Measurements from ENCODE around the gene ATP11A.
"Not testable (repeated sequence)": the region's sequence is repeated elsewhere in the genome, so short reads cannot be mapped to it uniquely, and the experiment has no call there.

ATP11A gene

DNA sequence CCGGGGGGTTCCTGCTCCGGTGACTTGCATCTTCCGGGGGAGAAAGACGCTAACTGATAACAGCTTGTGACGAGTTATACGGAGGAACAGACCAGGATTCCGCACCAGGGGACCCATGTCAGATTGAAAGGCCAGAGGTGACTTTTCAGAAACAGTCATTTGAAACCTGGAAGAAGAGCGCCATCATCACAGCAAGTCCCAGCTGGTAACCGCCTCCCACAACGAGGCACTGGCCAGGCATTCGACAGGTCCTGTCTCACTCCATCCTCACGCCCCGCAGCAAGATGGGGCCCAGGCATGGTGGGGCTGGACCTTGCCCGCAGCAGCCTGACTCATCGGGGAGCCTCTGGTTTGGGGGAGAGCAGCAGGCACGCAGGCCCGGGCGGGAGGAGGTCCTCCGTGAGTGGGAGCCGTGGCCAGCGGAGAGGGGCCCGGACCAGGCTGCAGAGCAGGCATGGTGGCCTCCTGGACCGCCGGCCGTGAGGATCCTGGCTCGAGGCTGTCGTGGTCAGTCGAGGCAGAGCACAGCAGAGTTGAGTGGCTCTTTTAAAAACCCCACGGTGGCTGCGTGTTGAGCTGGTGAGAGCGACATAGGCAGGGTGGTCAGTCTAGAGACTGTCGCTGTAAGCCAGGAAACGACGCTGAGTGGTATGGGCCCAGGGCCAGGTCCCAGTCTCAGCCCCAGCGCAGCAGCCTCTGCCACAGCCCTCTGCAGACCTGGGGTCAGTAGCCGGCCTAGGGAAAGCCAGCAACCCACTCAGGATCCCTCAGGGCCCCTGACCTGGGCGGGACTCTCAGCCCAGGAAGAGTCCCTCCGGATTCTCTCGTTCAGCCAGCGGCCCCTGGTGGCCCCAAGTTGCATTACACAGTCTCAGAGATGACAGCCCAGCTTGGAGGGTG lies 184.3 kb downstream of the ATP11A start:
- in situ Hi-C loops (cut with MboI; ENCODE audit: low sequenced_read_pairs) = no loop called here

DNA sequence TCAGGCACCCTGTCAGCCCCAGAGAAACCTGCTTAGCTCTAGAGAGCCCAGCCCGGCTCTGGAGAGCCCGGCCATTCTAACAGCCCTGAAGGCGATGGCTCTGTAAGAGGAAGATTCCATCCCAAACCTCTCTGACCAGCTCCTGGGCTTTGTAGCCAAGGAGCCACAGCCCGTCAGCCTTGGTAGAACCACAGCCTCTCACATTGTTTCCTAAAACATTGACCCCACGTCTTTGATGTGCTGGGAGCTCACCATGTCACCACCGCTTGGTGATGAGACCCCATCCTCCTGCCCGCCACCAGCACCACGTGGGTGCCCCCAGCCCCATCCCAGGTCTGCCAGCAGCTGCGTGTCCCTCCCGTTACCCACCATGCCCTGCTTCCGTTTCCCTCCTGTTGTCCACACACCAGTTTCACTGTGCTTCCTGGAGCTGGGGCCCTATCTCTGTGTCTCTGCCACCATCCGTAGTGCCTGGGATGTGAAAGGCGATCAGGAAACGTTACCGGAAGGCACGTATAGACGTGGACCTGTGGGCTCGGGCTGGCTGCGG lies 185.0 kb downstream of the ATP11A start:
- in situ Hi-C loops (cut with MboI; ENCODE audit: low sequenced_read_pairs) = no loop called here

DNA sequence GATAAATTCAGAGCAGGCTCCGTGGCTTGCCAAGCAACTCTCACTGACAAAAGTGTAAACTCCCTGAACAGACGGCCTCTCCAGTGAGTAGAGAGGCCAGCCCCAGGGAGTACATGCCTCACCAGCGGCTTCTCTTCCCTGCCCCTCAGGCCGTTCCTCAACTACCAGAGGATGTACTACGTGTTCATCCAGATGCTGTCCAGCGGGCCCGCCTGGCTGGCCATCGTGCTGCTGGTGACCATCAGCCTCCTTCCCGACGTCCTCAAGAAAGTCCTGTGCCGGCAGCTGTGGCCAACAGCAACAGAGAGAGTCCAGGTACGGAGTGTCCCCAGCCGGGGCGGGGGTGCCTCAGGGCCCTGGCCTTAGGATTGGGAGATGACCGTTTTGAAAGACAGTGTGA lies 185.8 kb downstream of the ATP11A start:
- in situ Hi-C loops (cut with MboI; ENCODE audit: low sequenced_read_pairs) = no loop called here

DNA sequence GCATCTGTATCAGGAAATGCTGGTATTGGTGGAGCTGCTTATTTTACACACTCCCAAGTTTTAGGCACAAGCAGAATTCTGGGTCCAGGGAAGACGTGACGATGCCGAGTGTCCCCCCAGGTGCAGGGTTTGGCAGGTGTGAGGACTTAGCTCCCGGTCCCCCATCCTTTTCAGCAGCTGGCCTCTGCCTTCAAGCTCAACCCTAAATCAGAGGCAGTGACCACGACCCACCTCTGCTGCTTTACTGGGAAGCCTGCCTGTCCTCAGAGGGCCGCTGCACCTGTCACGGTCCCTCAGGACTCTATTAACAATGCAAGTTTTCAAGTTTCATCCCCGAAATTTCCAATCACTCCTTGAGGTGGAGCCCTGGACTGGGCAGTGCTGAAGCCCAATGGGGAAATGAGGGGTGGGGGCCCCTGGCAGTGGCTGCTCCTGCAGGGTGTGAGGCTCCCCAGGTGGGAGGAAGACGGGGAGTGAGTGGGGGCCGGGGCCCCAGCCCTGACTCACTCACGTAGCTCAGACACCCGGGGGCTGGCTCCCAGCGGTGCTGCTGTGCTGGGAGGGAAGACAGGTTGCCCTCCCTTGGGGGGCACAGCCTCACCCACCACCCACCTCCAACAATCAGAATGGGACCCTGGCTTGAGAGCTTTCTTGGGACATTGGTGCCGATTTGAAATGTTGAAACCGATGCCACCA lies 186.6 kb downstream of the ATP11A start:
- in situ Hi-C loops (cut with MboI; ENCODE audit: low sequenced_read_pairs) = no loop called here

DNA sequence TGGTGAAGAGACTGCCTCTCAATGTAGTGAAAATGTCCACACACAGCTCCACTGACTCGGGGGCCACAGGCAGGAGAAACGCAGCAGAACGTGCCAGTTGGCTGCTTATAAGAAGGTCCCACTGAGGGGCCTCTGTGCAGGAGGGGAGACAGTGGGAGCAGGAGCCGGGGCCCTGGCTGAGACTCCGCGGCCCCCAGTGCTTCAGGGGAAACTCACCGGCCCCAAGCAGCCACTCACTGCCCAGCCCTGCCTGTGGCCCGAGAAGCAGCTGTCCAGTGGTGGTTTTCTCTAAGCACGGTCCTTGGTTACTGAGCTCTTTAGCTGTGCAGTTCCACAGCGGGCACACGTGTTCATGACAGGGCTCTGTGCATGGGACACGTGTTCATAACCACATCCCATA lies 187.2 kb downstream of the ATP11A start:
- in situ Hi-C loops (cut with MboI; ENCODE audit: low sequenced_read_pairs) = no loop called here

DNA sequence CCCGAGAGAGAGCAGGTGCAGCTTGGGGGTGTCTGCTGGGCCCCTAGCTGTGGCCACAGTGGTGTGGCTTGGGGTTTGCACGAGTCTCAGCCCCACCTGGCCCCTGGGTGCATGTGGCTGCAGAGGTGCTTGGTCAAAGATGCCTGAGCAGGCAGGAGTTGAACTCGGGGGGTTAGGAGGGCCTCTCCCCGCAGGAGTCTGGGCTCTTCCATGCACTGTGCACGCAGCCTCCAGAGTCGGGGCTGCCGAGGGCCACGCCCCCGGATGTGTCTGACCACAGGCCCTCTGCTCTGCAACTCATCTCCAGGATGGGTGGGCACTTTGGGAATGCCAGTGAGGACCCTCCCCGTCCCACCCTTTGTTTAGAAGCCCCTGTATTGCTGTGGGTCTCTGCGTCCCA lies 187.7 kb downstream of the ATP11A start:
- in situ Hi-C loops (cut with MboI; ENCODE audit: low sequenced_read_pairs) = no loop called here

DNA sequence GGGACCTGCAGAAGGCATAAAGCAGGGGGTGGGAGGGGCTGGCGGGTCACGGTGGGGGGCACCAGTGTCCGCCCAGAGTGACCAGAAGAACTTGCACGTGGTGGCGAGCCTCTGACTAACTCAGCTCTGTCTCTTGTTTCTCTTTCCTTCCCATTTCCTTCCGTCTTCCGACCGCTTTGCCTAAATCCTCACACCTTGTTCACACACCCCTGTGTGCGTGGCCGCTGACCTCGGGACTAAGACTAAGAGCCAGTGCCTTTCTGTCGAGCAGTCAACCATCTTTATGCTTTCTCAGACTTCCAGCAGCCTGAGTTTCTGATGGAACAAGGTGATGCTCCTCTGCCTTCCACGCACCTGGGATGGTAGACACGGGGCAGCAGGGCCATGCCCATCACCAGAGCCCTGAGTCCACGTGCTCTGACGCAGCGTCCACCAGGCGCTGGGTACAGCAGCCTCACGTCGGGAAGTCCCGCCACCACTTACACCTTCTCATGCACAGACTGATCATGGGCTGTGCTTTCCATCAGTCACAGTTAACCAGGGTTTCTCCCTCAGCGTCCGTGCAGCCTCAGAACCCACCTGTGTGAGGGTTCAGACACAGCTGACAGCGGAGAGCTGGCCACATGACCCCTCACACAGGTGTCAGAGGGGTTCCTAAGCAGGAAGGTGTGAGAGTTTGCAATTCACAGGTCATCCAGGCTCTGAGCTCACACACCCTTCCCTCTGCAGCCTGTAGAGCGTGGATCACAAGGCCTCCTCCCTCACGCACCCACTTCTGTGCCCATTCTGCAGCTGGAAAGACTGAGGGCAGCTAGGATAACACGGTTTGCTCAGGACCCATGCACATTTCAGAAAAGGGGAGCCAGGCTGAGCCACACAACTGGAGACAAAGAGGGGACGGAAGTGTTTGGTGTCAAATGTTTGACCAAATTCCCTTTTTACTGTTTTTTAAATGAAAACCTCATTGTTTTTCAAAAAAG lies 188.4 kb downstream of the ATP11A start:
- in situ Hi-C loops (cut with MboI; ENCODE audit: low sequenced_read_pairs) = no loop called here

DNA sequence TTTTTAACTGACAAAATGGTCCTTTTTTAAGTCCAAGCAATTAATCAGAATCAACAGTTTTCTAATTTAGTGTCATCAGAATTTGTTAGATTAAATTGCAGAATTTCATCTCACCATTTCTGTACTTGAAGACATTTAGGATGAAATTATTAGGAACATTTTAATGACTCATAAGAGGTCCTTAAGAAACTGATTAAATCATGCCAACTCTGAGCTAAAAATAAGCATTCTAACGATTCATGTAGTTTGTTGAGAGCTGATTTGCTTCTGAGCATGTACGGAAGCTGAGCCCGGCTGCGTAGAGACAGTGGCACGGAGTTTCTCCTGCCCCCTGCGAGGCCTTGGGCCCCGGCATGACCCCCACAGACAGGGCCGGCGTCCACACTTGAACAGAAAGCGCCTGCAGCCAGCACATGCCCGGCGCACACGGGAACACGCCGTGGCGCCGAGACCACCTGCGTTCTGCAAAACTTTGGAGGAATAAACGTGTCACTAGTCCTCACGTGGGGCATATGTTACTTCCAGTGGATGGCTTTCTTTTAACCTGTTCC lies 189.5 kb downstream of the ATP11A start:
- in situ Hi-C loops (cut with MboI; ENCODE audit: low sequenced_read_pairs) = no loop called here

DNA sequence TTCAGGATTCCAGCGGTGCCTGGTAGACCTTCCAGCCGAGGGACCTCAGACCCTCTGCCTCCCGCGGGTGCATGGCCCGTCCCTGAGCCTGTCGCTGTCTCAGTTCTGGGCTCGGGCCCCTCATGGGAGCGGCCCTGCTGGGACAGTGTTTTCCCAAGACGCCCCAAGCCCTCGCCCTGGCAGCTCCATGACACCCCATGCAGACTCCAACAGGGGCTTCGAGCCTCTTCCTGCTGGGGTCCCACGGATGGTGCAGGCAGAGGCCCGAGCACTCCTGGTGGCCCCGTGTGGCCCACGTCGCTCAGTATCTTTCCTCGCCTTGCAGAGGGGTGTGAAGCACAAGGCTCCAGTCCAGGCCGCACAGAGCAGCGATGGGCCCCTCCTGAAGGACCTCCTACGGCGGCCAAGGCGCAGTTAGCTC lies 190.4 kb downstream of the ATP11A start:
- in situ Hi-C loops (cut with MboI; ENCODE audit: low sequenced_read_pairs) = no loop called here

DNA sequence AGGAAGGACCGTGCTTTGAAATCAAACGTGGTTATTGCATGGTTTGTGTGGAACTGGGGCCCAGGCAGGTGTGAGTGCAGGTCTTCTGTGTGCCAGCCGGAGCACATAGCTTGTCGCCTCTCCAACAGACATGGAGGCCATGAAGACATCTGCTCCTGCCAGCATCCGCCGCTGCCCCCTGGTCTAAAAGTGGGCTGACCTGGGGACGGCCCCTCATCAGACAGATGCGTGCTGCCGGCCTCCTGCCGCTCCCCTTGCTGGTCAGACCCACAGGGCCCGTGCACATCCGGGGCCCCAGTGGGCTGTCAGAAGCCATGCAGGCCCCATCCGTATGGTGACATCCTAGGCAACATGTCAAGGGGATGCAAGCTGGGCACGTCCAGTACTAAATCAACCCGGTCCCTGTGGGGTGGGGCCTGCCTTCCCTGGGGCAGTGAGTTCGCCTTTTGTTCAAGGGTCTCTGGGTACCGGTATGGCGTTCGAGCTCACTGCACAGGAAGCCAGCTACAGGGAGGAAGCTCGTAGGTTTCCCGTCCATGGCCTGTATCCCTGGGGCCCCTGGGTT lies 191.2 kb downstream of the ATP11A start:
- in situ Hi-C loops (cut with MboI; ENCODE audit: low sequenced_read_pairs) = no loop called here

DNA sequence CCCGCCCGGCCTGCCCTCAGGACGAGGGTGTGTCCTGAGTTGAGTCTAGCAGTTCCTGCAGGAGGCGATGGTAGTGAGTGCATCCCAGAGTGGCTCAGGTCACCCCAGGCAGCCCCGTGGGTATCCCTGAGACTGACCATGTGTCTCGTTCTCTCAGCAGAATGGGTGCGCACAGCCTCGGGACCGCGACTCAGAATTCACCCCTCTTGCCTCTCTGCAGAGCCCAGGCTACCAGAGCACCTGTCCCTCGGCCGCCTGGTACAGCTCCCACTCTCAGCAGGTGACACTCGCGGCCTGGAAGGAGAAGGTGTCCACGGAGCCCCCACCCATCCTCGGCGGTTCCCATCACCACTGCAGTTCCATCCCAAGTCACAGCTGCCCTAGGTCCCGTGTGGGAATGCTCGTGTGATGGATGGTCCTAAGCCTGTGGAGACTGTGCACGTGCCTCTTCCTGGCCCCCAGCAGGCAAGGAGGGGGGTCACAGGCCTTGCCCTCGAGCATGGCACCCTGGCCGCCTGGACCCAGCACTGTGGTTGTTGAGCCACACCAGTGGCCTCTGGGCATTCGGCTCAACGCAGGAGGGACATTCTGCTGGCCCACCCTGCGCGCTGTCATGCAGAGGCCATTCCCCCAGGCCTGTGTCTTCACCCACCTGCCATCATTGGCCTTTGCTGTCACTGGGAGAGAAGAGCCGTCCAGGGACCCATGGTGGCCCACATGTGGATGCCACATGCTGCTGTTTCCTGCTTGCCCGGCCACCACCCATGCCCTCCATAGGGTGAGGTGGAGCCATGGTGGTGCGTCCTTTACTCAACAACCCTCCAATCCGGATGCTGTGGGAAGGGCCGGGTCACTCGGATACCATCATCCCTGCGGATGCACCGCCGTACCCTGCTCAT lies 192.1 kb downstream of the ATP11A start:
- in situ Hi-C loops (cut with MboI; ENCODE audit: low sequenced_read_pairs) = no loop called here

DNA sequence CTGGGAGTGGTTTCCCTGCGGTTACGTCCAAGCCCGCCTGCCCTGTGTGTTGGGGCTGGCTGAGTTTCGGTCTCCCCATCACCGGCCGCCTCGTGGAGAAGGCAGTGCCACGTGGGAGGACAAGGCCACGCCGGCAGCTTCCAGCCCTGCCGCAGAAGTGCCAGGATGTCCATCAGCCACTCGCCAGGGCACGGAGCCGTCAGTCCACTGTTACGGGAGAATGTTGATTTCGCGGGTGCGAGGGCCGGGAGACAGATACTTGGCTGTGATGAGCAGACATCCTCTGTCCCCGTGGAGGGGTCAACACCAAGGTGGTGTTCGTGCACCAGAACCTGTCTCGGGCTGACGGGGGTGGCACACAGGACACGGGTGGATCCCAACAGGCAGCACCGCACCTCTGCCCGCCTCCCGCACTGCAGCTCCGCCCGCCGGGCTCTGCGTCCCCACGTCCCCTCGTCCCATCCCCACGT lies 192.8 kb downstream of the ATP11A start:
- in situ Hi-C loops (cut with MboI; ENCODE audit: low sequenced_read_pairs) = no loop called here

DNA sequence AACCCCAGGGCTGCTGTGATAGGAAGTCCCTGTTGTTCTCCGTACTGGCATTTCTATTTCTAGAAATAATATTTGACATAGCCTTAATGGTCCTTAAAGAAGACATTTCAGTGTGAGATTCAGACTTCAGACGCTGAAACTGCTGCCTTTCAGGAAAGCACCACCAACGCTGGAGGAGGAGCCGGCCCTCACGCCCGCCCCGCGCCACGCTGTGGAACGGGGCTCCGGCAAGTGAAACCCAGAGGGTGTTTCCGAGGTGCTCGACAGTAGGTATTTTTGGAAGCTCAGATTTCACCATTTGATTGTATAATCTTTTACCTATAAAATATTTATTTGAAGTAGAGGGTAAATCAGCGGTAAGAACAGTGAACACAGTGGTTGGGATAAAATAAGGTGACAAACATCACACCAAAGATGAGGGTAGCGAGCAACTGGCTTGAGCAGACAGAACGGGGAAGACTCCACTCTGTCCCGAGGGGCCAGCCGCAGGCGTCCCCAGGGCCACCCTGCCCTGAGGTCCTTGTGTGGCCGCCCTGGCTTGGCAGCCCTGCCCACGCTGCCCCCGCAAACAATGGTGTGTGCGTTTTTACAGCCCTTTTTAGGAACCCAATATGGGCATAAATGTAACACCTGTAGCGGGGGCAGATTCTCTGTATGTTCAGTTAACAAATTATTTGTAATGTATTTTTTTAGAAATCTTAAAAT lies 193.6 kb downstream of the ATP11A start:
- in situ Hi-C loops (cut with MboI; ENCODE audit: low sequenced_read_pairs) = no loop called here

DNA sequence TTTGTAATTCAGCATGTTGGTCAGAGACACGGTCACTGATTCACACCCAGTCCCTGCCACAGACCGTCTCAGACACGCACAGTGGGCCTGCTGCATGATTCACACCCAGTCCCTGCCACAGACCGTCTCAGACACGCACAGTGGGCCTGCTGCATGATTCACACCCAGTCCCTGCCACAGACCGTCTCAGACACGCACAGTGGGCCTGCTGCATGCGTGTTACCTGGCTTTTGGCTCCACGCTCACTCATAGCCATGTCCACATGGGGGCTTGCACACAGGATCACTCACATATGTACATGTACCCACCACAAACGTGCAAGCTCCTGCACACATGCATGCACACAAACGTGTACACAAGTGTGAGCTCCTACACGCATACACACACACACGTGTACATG lies 194.9 kb downstream of the ATP11A start:
- in situ Hi-C loops (cut with MboI; ENCODE audit: low sequenced_read_pairs) = not testable (repeated sequence)

DNA sequence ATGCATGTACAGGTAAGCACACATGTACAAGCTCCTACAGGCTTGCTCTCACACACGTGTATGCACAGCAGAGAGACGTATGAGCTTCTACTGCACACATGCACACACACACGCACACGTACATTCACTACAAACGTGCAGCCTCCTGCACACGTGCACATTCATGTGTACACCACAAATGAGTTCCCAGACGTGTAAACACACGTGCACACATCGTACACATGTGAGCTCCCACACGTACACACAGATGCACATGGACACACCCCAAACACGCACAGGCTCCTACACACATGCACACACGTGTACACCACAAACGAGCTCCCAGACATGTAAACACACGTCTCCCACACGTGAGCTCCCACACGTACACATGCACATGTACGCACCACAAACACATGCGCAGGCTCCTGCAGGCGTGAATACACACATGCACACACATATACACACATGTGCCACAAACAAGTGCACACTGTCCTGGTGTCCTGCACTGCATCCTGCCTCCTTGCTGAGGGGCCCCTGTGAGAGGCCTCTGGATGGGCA lies 195.5 kb downstream of the ATP11A start:
- in situ Hi-C loops (cut with MboI; ENCODE audit: low sequenced_read_pairs) = no loop called here

DNA sequence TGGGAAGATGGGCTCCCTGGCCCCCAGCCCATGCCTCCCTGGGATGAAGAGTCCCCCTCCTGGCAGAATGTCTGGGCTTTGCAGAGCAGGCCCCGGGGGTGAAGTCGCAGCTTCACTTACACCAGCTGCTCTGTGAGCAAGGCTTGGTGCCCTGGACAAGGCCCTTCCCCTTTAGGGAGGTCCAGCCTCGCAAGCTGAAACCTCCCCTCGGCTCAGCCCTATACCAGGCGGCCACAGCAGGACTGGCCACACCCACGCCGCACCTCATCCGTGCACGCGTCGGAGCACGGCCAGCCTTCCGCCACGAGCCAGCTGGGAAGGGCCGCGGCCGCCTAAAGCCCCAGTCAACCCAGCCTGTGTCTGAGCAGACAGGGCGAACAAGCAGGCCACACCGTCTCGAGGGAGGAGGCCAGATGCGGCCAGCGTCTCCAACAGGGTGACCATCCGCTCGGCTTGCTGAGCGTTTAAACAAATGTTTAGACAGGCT lies 196.0 kb downstream of the ATP11A start:
- in situ Hi-C loops (cut with MboI; ENCODE audit: low sequenced_read_pairs) = no loop called here

DNA sequence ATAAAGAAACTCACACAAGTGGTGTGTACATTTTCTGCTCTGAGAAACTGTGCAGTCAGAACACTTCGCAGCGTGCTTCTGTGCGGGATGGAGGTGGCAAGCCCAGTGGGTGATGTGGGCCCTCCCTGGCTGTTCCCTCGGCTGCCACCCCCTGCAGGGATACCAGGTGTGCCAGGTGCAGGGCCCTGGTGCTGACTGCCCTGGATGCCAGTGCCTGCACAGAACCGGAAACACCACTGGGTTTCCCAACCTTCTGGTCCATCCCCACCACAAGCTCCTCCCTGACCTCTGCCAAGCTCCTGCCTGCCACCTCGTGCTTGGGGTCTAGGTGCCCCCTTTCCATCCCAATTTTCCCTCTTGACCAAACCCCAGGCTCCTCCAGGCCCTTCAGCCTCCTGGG lies 197.3 kb downstream of the ATP11A start:
- in situ Hi-C loops (cut with MboI; ENCODE audit: low sequenced_read_pairs) = no loop called here

DNA sequence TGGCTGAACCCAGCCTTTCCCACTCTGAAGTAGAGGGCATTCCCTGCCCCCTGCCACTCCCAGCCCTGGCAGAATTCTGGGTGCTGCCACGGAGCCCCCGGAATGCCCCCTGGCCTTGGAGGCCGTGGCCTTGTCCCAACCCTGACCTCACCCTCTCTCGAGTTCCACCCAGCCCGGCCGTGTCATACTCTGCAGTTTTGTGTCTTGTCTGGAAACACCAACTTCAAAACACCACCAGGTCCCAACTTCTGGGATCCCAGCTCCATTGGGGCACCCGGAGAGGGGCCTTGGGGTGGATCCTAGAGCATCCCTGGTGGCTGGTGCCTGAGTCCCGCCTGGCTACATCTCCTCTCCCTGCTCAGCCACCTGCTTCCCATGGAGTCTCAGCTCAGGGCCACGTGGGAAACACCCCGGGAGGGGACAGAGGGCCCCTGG lies 197.7 kb downstream of the ATP11A start:
- in situ Hi-C loops (cut with MboI; ENCODE audit: low sequenced_read_pairs) = no loop called here
